ENCODE measurements around the gene RAD51D. TPM values are rescaled to one million over a fixed set of nuclear protein-coding genes. Genes with fewer than 3 reads are reported as not detected.

Gene RAD51D
- polyA plus RNA-seq, 2 of the 4 experiments (the other 2 are of a cell fraction): 18.4 to 23.8 TPM

GRCh38 chr17:35130392-35130791, 10.7 kb upstream of the RAD51D start:
- no peaks in the 10 kb centered on the region for H3K4me1 ChIP-seq
- DNase-seq (ENCODE audit: low read depth in 1 of 2, low spot score in 1 of 2) (no peak), ATAC-seq (peak in 1 of 2 experiments; percentile 8; a peak in 2 of 6 replicates), FAIRE-seq (no peak)
- H3K4me3 ChIP-seq: no peak overlapping the region
- TF ChIP-seq HDAC2 (IDR thresholded peaks at IDR 0.05): no peak
- TF ChIP-seq POLR2A (IDR thresholded peaks at IDR 0.05; ENCODE audit: low read length): no peak
- no peak for TF ChIP-seq FOXS1 (CRISPR knock-in tag; IDR thresholded peaks at IDR 0.05)
- TF ChIP-seq ATOH8 (CRISPR knock-in tag; IDR thresholded peaks at IDR 0.05; ENCODE audit: low read depth): no peak
- no peak for TF ChIP-seq TP53 (CRISPR knock-in tag; IDR thresholded peaks at IDR 0.05)
- no peak for TF ChIP-seq ZC3H11A (IDR thresholded peaks at IDR 0.05)
- no peak for TF ChIP-seq CEBPB (IDR thresholded peaks at IDR 0.05)
- no peak for TF ChIP-seq RCOR1 (IDR thresholded peaks at IDR 0.05; ENCODE audit: low read depth, low read length)
- no peak for TF ChIP-seq E2F6 (IDR thresholded peaks at IDR 0.05; ENCODE audit: borderline replicate concordance, low read depth)
- TF ChIP-seq CBX2 (IDR thresholded peaks at IDR 0.05; ENCODE audit: borderline replicate concordance, low read depth): no peak
- 93% methylated on average over 3 of the region's 3 CpGs for WGBS (ENCODE audit: missing lambda C conversion rate)
- POLR2A ChIA-PET: interaction anchor here (1.1 kb wide), 1 partner anchor 411 kb away, joined by 4 read pairs; no protein-coding TSS in a partner anchor
- H3K9me3 ChIP-seq: no peaks in the 10 kb centered on the region
- H3K4me2 ChIP-seq: no peak overlapping the region
- CTCF ChIA-PET: interaction anchor here (0.8 to 7.1 kb wide), 7 partner anchors 11 to 633 kb away, joined by 3 to 69 read pairs (median 3); partner anchors contain the start of genes NLE1 and RAD51D
- H3K27ac ChIP-seq: no peak overlapping the region

GRCh38 chr17:35129973-35130351, 10.3 kb upstream of the RAD51D start:
- ATAC-seq: no peak
- no peak for DNase-seq (ENCODE audit: low read depth in 1 of 2, low spot score in 1 of 2)

More at GRCh38 chr17:35129973-35130351, 10.3 kb upstream of the RAD51D start:
- H3K9me3 ChIP-seq: no peaks in the 10 kb centered on the region
- FAIRE-seq: no peak
- TF ChIP-seq ZSCAN20 (CRISPR knock-in tag; IDR thresholded peaks at IDR 0.05) (no peak), NFE2L2 (conservative IDR thresholded peaks at IDR 0.05; ENCODE audit: low read length) (no peak), USF2 (IDR thresholded peaks at IDR 0.05) (no peak), HES2 (IDR thresholded peaks at IDR 0.05) (no peak), MAX (IDR thresholded peaks at IDR 0.05) (no peak), E2F6 (IDR thresholded peaks at IDR 0.05; ENCODE audit: borderline replicate concordance, low read depth) (no peak), PHF8 (IDR thresholded peaks at IDR 0.05; ENCODE audit: borderline replicate concordance, low read depth) (no peak), RCOR1 (IDR thresholded peaks at IDR 0.05; ENCODE audit: low read depth, low read length) (no peak), FOSL2 (IDR thresholded peaks at IDR 0.05) (no peak), FOSL2 (CRISPR knock-in tag; IDR thresholded peaks at IDR 0.05) (no peak), NPAS2 (CRISPR knock-in tag; IDR thresholded peaks at IDR 0.05; ENCODE audit: borderline replicate concordance) (no peak), EHMT2 (IDR thresholded peaks at IDR 0.05; ENCODE audit: low read depth) (no peak), HOXB13 (CRISPR knock-in tag; IDR thresholded peaks at IDR 0.05; ENCODE audit: low read depth) (no peak), ESRRA (IDR thresholded peaks at IDR 0.05; ENCODE audit: borderline replicate concordance, low read length) (no peak), CHD4 (IDR thresholded peaks at IDR 0.05; ENCODE audit: borderline replicate concordance) (no peak), ZFP36 (IDR thresholded peaks at IDR 0.05; ENCODE audit: borderline replicate concordance, partially characterized antibody) (no peak), ELK1 (IDR thresholded peaks at IDR 0.05; ENCODE audit: low read depth, low read length) (no peak), JUN (IDR thresholded peaks at IDR 0.05) (no peak), RNF2 (IDR thresholded peaks at IDR 0.05; ENCODE audit: borderline replicate concordance, low read depth) (no peak)
- CTCF ChIA-PET: interaction anchor here (0.9 to 7.1 kb wide), 5 partner anchors 11 to 133 kb away, joined by 3 to 69 read pairs (median 6); partner anchors contain the start of genes NLE1 and RAD51D
- WGBS (ENCODE audit: missing lambda C conversion rate): 97% methylated on average over 5 of the region's 5 CpGs
- POLR2A ChIA-PET: no interaction called here
- no peak overlapping the region for H3K4me2 ChIP-seq
- no peak overlapping the region for H3K4me3 ChIP-seq
- H3K4me1 ChIP-seq: no peaks in the 10 kb centered on the region
- no peak overlapping the region for H3K27ac ChIP-seq
